Fibroblast of mammary gland (primary cell): ENCODE data around the gene DNASE1L3.

Experiments
- DNase-seq: peaks from one replicate; pipeline ENCODE4 v3.0.0-alpha.2; 2010; ENCODE audit warnings: low read depth
- H3K4me3 ChIP-seq: 2 replicates; pipeline ENCODE4 v1.5.1; 2011; ENCODE audit warnings: low read depth, mild to moderate bottlenecking, low read length, moderate library complexity; ENCODE audit not compliant: control insufficient read depth
- CTCF ChIP-seq: conservative IDR thresholded peaks from 2 replicates; pipeline ENCODE4 v1.5.1; 2011; ENCODE audit warnings: low read depth, low read length, inconsistent platforms; ENCODE audit not compliant: control insufficient read depth, insufficient read depth

DNASE1L3 gene

DNA sequence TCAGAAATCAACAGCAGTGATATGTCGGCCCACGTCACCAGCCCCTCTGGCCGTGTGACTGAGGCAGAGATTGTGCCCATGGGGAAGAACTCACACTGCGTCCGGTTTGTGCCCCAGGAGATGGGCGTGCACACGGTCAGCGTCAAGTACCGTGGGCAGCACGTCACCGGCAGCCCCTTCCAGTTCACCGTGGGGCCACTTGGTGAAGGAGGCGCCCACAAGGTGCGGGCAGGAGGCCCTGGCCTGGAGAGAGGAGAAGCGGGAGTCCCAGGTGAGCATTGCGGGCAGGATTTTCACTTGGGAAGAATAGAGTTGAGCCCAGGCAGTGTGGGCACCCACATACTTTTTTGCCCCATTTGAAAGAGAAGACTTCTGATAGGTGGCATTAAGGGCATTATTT is 57.4 kb downstream of the DNASE1L3 start:
- no peak for DNase-seq
- H3K4me3 ChIP-seq: no peak overlapping the region
- no peak for TF ChIP-seq CTCF

GRCh38 chr3:58152225-58153015 is 58.4 kb downstream of the DNASE1L3 start:
- no peak overlapping the region for H3K4me3 ChIP-seq
- no peak for DNase-seq
- TF ChIP-seq CTCF: no peak

DNA sequence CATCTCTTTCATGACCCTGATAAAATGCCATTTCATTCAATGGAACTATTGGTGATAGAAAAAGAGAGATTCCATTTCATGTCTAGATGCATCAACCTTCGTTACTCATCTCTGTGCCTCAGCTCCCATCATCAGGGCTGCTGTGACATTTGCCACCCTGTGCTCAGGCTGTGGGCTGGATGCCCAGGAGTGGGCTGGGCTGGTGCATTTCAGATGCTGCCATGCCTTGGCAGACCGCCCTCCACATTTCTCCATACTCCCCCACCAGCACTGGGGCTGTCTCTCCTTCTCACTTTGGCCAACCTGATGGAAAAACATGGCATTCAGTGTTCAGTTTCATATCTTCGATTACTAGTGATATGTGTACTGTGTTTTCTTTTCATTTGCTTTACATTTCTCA is 59.1 kb downstream of the DNASE1L3 start:
- no peak for DNase-seq
- no peak overlapping the region for H3K4me3 ChIP-seq
- no peak for TF ChIP-seq CTCF

GRCh38 chr3:58150810-58151199 is 60.0 kb downstream of the DNASE1L3 start:
- no peak for TF ChIP-seq CTCF
- DNase-seq: peak; percentile 42

DNA sequence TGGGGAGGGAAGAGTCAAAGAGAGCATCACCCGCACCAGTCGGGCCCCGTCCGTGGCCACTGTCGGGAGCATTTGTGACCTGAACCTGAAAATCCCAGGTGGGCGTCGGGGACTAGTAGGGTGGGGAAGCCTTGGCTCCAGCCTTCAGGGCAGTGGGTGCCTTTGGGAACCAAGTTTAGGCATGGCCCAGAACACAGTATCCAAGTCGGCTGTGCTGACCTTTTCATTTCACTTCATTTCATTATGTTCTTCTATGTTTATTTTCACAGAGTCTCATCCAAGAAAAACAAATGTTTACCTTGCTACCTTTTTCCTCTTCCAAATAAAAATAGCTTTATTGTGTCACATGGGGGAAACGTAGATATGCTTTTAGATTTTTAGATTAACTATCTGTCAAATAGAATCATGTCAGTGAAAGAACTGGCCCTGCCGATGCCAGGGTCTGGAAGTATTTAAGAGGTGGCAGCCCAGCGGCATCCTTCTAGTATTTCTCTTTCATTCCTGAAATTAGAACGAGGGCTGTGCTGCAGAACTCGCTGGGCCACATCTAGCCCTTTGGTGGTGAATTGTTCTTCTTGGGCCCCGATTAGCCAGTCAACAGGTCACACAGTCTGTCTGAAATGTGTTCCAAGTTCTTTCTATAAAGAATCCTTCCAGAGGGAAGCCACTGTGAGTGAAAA is 60.5 kb downstream of the DNASE1L3 start:
- no peak overlapping the region for H3K4me3 ChIP-seq
- no peak for TF ChIP-seq CTCF
- no peak for DNase-seq

More at GRCh38 chr3:58150810-58151199, 60.0 kb downstream of the DNASE1L3 start:
- no peak overlapping the region for H3K4me3 ChIP-seq

DNA sequence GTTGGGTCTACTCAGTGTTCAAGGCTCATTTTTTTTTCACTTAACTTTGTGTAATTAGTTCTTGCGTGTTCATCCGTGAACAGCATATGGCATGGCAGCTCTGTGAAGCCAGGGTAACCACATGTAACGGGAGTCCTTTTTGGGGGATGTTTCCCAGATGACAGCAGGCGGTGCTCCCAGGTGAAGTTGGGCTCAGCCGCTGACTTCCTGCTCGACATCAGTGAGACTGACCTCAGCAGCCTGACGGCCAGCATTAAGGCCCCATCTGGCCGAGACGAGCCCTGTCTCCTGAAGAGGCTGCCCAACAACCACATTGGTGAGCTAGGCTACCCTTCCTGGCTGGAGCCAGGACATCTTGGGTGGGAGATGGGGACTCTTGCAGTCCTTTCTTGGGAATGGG is 62.7 kb downstream of the DNASE1L3 start:
- no peak for TF ChIP-seq CTCF
- DNase-seq: no peak
- H3K4me3 ChIP-seq: no peak overlapping the region
